Measurements from ENCODE around the gene ASTN2. TPM values are rescaled to one million over a fixed set of nuclear protein-coding genes. Genes with fewer than 3 reads are reported as not detected.

ASTN2 gene
- total and polyA plus RNA-seq, 2 donors (not counting 3 experiments of a cell fraction or from before 2014, with no cell fraction given): 1.0 to 1.9 TPM

DNA sequence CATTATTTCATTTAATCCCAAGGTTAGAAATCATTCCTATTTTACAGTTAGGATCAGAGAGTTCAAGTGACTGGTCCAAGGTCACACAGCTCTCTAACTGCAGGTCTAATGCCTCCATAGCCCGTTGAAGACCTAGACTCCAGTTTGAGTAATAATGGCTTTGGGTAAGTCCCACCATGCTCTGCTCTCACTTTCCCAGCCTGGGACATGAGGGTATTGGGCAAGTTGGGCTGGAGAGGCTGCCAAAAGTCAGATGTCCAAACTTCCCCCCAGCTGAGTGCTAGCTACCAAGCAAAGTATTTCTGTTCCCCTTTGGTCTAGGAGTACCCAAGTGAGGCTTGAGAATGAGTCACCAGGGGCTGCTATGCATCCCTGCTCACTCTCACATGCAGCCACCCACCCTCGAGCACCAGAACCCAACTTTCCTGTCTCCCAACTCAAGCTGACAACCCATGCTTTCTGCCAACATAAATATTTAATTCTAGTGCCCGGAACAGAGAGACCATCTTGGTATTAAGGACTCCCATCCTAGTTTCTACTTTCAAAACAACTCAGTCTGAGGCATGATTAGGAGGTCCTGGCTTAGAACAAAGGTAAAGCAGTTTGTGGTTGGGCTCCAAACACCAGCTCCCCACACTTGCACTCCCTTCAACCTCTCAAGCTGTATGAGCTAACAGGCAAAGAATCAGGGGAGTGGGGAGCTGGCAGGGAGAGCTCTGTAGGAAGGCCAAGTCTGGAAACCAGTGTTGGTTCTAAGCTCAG is 964.3 kb downstream of the ASTN2 start:
- intact Hi-C loops (cut with micrococcal nuclease) (no loop called here), dilution Hi-C loops (cut with MboI; ENCODE audit: extremely low pct_ligation_motif_present, low sequenced_read_pairs) (no loop called here)
- FAIRE-seq: no peak
- no peaks in the 10 kb centered on the region for H3K36me3 ChIP-seq (ENCODE audit: control insufficient read depth in 2 of 2, extremely low read depth in 1 of 2, insufficient read depth in 2 of 2, low read length in 2 of 2)
- TF ChIP-seq, protein P1, sequence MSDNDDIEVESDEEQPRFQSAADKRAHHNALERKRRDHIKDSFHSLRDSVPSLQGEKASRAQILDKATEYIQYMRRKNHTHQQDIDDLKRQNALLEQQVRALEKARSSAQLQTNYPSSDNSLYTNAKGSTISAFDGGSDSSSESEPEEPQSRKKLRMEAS (IDR thresholded peaks at IDR 0.05; ENCODE audit: insufficient read depth, insufficient read length): no peak
- no peak for TF ChIP-seq FOS (IDR thresholded peaks at IDR 0.05; ENCODE audit: borderline replicate concordance, insufficient read depth, low read length)
- TF ChIP-seq, protein P2, sequence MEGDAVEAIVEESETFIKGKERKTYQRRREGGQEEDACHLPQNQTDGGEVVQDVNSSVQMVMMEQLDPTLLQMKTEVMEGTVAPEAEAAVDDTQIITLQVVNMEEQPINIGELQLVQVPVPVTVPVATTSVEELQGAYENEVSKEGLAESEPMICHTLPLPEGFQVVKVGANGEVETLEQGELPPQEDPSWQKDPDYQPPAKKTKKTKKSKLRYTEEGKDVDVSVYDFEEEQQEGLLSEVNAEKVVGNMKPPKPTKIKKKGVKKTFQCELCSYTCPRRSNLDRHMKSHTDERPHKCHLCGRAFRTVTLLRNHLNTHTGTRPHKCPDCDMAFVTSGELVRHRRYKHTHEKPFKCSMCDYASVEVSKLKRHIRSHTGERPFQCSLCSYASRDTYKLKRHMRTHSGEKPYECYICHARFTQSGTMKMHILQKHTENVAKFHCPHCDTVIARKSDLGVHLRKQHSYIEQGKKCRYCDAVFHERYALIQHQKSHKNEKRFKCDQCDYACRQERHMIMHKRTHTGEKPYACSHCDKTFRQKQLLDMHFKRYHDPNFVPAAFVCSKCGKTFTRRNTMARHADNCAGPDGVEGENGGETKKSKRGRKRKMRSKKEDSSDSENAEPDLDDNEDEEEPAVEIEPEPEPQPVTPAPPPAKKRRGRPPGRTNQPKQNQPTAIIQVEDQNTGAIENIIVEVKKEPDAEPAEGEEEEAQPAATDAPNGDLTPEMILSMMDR (IDR thresholded peaks at IDR 0.05; ENCODE audit: extremely low read depth in 1 of 2, insufficient read depth in 1 of 2, low read depth in 1 of 2, low read length in 2 of 2): no peak
- no peak overlapping the region for H3K9ac ChIP-seq (replicated peaks; ENCODE audit: extremely low read depth, insufficient read depth, low read length)
- no peaks in the 10 kb centered on the region for H4K20me1 ChIP-seq (replicated peaks; ENCODE audit: control insufficient read depth, extremely low read depth, insufficient read depth, low read length)
- H3K9me3 ChIP-seq (replicated peaks; ENCODE audit: control insufficient read depth, insufficient read depth, low read length): no peaks in the 10 kb centered on the region
- no peak overlapping the region for H3K4me2 ChIP-seq (ENCODE audit: insufficient read depth, low read length)
- H3K79me2 ChIP-seq (ENCODE audit: control insufficient read depth, insufficient read depth, low read length): no peaks in the 10 kb centered on the region
- BruUV-seq (replicated peaks): no TSS peak
- ChIA-PET CTCF (no interaction called here), POLR2A (no interaction called here)
- no peak overlapping the region for H2AFZ ChIP-seq (ENCODE audit: low read depth, low read length)
- no peak overlapping the region for H3K4me3 ChIP-seq (replicated peaks in 1 of 3; ENCODE audit: insufficient read depth in 1 of 3, low read depth in 1 of 3, low read length in 3 of 3)
- H3K27me3 ChIP-seq (ENCODE audit: control insufficient read depth in 2 of 2, insufficient read depth in 2 of 2, low read length in 2 of 2): no peaks in the 10 kb centered on the region
- H3K9me1 ChIP-seq (replicated peaks; ENCODE audit: control insufficient read depth, extremely low read depth, insufficient read depth, low read length): no peaks in the 10 kb centered on the region
- no peak for DNase-seq (ENCODE audit: low read depth, low spot score)
- H3K27ac ChIP-seq (ENCODE audit: insufficient read depth, low read depth, low read length): no peak overlapping the region
- H3K4me1 ChIP-seq (ENCODE audit: control insufficient read depth, extremely low read depth, insufficient read depth, low read length): no peaks in the 10 kb centered on the region

DNA sequence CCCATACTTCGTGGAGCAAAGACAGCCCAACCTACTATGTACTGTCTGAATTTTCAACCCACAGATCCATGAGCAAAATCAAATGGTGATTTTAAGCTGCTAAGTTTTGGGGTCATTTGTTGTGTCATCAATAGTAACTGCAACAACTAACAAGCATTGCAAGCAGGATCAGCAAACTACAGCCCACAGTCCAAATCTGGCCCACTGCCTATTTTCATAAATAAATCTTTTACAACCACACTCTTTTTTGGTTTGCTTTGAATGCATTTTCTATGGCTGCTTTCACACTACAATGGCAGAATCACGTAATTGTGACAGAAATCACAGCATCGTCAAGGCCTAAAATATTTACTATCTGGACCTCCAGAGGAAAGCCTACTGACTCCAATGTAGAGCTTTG is 964.9 kb downstream of the ASTN2 start:
- CTCF ChIA-PET: no interaction called here
- Histone ChIP-seq H3K4me3 (replicated peaks in 1 of 3; ENCODE audit: insufficient read depth in 1 of 3, low read depth in 1 of 3, low read length in 3 of 3) (no peak overlapping the region), H3K27me3 (ENCODE audit: control insufficient read depth in 2 of 2, insufficient read depth in 2 of 2, low read length in 2 of 2) (no peaks in the 10 kb centered on the region), H3K9me3 (replicated peaks; ENCODE audit: control insufficient read depth, insufficient read depth, low read length) (no peaks in the 10 kb centered on the region), H3K9ac (replicated peaks; ENCODE audit: extremely low read depth, insufficient read depth, low read length) (no peak overlapping the region), H4K20me1 (replicated peaks; ENCODE audit: control insufficient read depth, extremely low read depth, insufficient read depth, low read length) (no peaks in the 10 kb centered on the region), H3K4me1 (ENCODE audit: control insufficient read depth, extremely low read depth, insufficient read depth, low read length) (no peaks in the 10 kb centered on the region), H3K36me3 (ENCODE audit: control insufficient read depth in 2 of 2, extremely low read depth in 1 of 2, insufficient read depth in 2 of 2, low read length in 2 of 2) (no peaks in the 10 kb centered on the region), H2AFZ (ENCODE audit: low read depth, low read length) (no peak overlapping the region), H3K79me2 (ENCODE audit: control insufficient read depth, insufficient read depth, low read length) (no peaks in the 10 kb centered on the region), H3K27ac (ENCODE audit: insufficient read depth, low read depth, low read length) (no peak overlapping the region), H3K9me1 (replicated peaks; ENCODE audit: control insufficient read depth, extremely low read depth, insufficient read depth, low read length) (no peaks in the 10 kb centered on the region), H3K4me2 (ENCODE audit: insufficient read depth, low read length) (no peak overlapping the region)
- no peak for FAIRE-seq
- dilution Hi-C loops (cut with MboI; ENCODE audit: extremely low pct_ligation_motif_present, low sequenced_read_pairs) (no loop called here), intact Hi-C loops (cut with micrococcal nuclease) (no loop called here)
- no TSS peak for BruUV-seq (replicated peaks)
- POLR2A ChIA-PET: no interaction called here
- TF ChIP-seq JUN (IDR thresholded peaks at IDR 0.05; ENCODE audit: borderline replicate concordance, insufficient read depth, insufficient read length, low read depth) (no peak), EZH2 (IDR thresholded peaks at IDR 0.05; ENCODE audit: borderline replicate concordance, low read depth, low read length, severe bottlenecking) (no peak), MYC (IDR thresholded peaks at IDR 0.05; ENCODE audit: low read depth, low read length) (no peak), GATA2 (IDR thresholded peaks at IDR 0.05; ENCODE audit: insufficient read depth, insufficient read length, low read depth, low read length) (no peak), FOS (IDR thresholded peaks at IDR 0.05; ENCODE audit: borderline replicate concordance, insufficient read depth, low read length) (no peak), POLR2AphosphoS5 (IDR thresholded peaks at IDR 0.05; ENCODE audit: insufficient read depth, low read depth, low read length) (no peak), POLR2A (IDR thresholded peaks at IDR 0.05; ENCODE audit: low read depth, low read length) (no peak)
- TF ChIP-seq, protein P1 (IDR thresholded peaks at IDR 0.05; ENCODE audit: insufficient read depth, insufficient read length): no peak
- TF ChIP-seq, protein P2 (IDR thresholded peaks at IDR 0.05; ENCODE audit: extremely low read depth in 1 of 2, insufficient read depth in 1 of 2, low read depth in 1 of 2, low read length in 2 of 2): no peak
- no peak for DNase-seq (ENCODE audit: low read depth, low spot score)

Measured in endothelial cell of umbilical vein (primary cell).